ENCODE measurements around the gene C1QC. TPM values are rescaled to one million over a fixed set of nuclear protein-coding genes. Genes with fewer than 3 reads are reported as not detected.

The C1QC gene
- total and polyA plus RNA-seq, 2 experiments from 2014 or later, result not detected

DNA sequence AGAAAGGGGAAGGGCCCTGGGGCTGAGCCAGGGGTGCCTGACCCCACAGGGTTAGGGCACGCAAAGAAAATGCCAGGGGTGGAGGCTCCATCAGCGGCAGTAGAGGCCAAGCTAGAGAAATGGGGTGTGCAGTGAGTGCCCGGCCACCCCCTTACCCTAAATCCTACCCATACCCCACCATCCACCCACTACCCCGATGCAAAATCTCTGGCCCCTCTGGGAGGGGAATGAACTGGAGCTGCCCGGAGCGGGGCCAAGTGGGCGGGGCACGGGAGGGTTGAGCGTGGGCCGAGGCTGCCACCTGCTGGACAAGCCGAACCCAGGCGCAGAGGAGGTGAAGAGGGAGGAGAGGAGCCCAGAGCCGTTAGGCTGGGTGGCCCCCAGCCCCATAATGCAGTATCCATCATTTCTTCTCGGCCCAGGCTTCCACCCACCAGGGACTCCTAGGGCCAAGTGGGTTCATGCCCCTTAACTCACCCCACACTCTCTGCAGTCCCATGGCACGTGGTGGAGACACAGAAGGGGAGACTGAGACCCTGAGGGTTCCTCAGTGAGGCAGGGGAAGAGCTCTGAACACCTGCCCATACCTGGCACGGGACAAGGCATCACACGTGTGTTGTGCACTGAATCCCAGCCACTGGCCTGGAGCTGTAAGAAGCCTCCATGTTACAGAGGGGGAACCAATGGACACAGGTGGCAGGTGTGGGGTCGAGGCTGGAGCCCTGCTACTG is 1.4 kb upstream of the C1QC start:
- Histone ChIP-seq H3F3A (replicated peaks; ENCODE audit: low read depth) (no peaks in the 10 kb centered on the region), H3K4me2 (no peak overlapping the region), H3K27ac (ENCODE audit: low read depth) (no peak overlapping the region), H2AFZ (no peak overlapping the region), H3K79me2 (replicated peaks; ENCODE audit: insufficient read depth) (no peaks in the 10 kb centered on the region), H3K4me1 (ENCODE audit: insufficient read depth) (no peaks in the 10 kb centered on the region; the same call in 1 of the 2 replicates), H3K36me3 (ENCODE audit: insufficient read depth) (no peaks in the 10 kb centered on the region), H3K4me3 (no peak overlapping the region), H3K9me2 (ENCODE audit: insufficient read depth) (no peaks in the 10 kb centered on the region), H3K27me3 (ENCODE audit: insufficient read depth) (no peaks in the 10 kb centered on the region), H4K20me1 (replicated peaks; ENCODE audit: insufficient read depth) (no peaks in the 10 kb centered on the region)
- Mint-ChIP-seq H3K27ac (no peak overlapping the region), H3K4me1 (peaks cover 8% of the 10 kb centered on the region), H3K4me3 (no peak overlapping the region), H3K27me3 (ENCODE audit: insufficient read depth, low read depth, poor library complexity) (peaks cover 10% of the 10 kb centered on the region), H3K36me3 (ENCODE audit: low read depth) (no peaks in the 10 kb centered on the region), H3K9me3 (no peaks in the 10 kb centered on the region)
- TF ChIP-seq, protein P1, sequence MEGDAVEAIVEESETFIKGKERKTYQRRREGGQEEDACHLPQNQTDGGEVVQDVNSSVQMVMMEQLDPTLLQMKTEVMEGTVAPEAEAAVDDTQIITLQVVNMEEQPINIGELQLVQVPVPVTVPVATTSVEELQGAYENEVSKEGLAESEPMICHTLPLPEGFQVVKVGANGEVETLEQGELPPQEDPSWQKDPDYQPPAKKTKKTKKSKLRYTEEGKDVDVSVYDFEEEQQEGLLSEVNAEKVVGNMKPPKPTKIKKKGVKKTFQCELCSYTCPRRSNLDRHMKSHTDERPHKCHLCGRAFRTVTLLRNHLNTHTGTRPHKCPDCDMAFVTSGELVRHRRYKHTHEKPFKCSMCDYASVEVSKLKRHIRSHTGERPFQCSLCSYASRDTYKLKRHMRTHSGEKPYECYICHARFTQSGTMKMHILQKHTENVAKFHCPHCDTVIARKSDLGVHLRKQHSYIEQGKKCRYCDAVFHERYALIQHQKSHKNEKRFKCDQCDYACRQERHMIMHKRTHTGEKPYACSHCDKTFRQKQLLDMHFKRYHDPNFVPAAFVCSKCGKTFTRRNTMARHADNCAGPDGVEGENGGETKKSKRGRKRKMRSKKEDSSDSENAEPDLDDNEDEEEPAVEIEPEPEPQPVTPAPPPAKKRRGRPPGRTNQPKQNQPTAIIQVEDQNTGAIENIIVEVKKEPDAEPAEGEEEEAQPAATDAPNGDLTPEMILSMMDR (conservative IDR thresholded peaks at IDR 0.05; ENCODE audit: low read depth in 2 of 2), result peak; percentile 80 to 93
- no peak for TF ChIP-seq CREB1 (CRISPR knock-in tag; IDR thresholded peaks at IDR 0.05; ENCODE audit: low read depth)
- DNase-seq (ENCODE audit: low spot score) (peak; percentile 88), ATAC-seq (peak; percentile 91)

DNA sequence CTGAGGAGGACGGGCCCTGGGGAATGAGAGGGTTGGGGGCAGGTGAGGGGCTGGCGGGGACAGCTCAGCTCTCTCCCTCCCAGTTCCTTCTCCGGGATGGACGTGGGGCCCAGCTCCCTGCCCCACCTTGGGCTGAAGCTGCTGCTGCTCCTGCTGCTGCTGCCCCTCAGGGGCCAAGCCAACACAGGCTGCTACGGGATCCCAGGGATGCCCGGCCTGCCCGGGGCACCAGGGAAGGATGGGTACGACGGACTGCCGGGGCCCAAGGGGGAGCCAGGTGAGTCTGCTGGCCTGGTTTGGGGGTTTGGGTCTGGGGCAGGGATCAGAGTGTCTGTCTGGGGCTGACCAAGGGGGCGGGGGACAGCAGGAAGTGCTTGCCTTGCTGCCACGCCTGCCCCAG is 495 bp downstream of the C1QC start:
- no peaks in the 10 kb centered on the region for H3K9me3 Mint-ChIP-seq
- H3K79me2 ChIP-seq (replicated peaks; ENCODE audit: insufficient read depth), result no peaks in the 10 kb centered on the region
- H3K4me1 Mint-ChIP-seq, result peaks cover 8% of the 10 kb centered on the region
- H2AFZ ChIP-seq, result no peak overlapping the region
- TF ChIP-seq, protein P1 (conservative IDR thresholded peaks at IDR 0.05; ENCODE audit: low read depth in 2 of 2), result no peak
- TF ChIP-seq, protein P2, sequence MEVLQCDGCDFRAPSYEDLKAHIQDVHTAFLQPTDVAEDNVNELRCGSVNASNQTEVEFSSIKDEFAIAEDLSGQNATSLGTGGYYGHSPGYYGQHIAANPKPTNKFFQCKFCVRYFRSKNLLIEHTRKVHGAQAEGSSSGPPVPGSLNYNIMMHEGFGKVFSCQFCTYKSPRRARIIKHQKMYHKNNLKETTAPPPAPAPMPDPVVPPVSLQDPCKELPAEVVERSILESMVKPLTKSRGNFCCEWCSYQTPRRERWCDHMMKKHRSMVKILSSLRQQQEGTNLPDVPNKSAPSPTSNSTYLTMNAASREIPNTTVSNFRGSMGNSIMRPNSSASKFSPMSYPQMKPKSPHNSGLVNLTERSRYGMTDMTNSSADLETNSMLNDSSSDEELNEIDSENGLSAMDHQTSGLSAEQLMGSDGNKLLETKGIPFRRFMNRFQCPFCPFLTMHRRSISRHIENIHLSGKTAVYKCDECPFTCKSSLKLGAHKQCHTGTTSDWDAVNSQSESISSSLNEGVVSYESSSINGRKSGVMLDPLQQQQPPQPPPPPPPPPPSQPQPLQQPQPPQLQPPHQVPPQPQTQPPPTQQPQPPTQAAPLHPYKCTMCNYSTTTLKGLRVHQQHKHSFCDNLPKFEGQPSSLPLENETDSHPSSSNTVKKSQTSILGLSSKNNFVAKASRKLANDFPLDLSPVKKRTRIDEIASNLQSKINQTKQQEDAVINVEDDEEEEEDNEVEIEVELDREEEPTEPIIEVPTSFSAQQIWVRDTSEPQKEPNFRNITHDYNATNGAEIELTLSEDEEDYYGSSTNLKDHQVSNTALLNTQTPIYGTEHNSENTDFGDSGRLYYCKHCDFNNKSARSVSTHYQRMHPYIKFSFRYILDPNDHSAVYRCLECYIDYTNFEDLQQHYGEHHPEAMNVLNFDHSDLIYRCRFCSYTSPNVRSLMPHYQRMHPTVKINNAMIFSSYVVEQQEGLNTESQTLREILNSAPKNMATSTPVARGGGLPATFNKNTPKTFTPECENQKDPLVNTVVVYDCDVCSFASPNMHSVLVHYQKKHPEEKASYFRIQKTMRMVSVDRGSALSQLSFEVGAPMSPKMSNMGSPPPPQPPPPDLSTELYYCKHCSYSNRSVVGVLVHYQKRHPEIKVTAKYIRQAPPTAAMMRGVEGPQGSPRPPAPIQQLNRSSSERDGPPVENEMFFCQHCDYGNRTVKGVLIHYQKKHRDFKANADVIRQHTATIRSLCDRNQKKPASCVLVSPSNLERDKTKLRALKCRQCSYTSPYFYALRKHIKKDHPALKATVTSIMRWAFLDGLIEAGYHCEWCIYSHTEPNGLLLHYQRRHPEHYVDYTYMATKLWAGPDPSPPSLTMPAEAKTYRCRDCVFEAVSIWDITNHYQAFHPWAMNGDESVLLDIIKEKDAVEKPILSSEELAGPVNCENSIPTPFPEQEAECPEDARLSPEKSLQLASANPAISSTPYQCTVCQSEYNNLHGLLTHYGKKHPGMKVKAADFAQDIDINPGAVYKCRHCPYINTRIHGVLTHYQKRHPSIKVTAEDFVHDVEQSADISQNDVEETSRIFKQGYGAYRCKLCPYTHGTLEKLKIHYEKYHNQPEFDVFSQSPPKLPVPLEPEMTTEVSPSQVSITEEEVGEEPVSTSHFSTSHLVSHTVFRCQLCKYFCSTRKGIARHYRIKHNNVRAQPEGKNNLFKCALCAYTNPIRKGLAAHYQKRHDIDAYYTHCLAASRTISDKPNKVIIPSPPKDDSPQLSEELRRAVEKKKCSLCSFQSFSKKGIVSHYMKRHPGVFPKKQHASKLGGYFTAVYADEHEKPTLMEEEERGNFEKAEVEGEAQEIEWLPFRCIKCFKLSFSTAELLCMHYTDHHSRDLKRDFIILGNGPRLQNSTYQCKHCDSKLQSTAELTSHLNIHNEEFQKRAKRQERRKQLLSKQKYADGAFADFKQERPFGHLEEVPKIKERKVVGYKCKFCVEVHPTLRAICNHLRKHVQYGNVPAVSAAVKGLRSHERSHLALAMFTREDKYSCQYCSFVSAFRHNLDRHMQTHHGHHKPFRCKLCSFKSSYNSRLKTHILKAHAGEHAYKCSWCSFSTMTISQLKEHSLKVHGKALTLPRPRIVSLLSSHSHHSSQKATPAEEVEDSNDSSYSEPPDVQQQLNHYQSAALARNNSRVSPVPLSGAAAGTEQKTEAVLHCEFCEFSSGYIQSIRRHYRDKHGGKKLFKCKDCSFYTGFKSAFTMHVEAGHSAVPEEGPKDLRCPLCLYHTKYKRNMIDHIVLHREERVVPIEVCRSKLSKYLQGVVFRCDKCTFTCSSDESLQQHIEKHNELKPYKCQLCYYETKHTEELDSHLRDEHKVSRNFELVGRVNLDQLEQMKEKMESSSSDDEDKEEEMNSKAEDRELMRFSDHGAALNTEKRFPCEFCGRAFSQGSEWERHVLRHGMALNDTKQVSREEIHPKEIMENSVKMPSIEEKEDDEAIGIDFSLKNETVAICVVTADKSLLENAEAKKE (CRISPR knock-in tag; IDR thresholded peaks at IDR 0.05), result no peak
- no peak for TF ChIP-seq ZNF331 (CRISPR knock-in tag; IDR thresholded peaks at IDR 0.05; ENCODE audit: low read depth)
- TF ChIP-seq EZH2phosphoT487 (IDR thresholded peaks at IDR 0.05; ENCODE audit: unreplicated experiment), result no peak
- TF ChIP-seq STAT1 (IDR thresholded peaks at IDR 0.05; ENCODE audit: unreplicated experiment), result no peak
- no peak for TF ChIP-seq NANOG (IDR thresholded peaks at IDR 0.05; ENCODE audit: borderline replicate concordance)
- no peak for TF ChIP-seq EZH2 (IDR thresholded peaks at IDR 0.05; ENCODE audit: low read depth, unreplicated experiment)
- no peak for TF ChIP-seq ZNF114 (CRISPR knock-in tag; IDR thresholded peaks at IDR 0.05)
- no peak for TF ChIP-seq JUNB (IDR thresholded peaks at IDR 0.05; ENCODE audit: unreplicated experiment)
- H3K4me3 Mint-ChIP-seq, result no peak overlapping the region
- no peak overlapping the region for H3K4me3 ChIP-seq
- no peaks in the 10 kb centered on the region for H3K36me3 Mint-ChIP-seq (ENCODE audit: low read depth)
- H3K4me2 ChIP-seq, result no peak overlapping the region
- no peaks in the 10 kb centered on the region for H3F3A ChIP-seq (replicated peaks; ENCODE audit: low read depth)
- DNase-seq (ENCODE audit: low spot score) (no peak), ATAC-seq (no peak)
- no peaks in the 10 kb centered on the region; the same call in 1 of the 2 replicates for H3K4me1 ChIP-seq (ENCODE audit: insufficient read depth)
- H3K27me3 ChIP-seq (ENCODE audit: insufficient read depth), result no peaks in the 10 kb centered on the region
- no peaks in the 10 kb centered on the region for H3K9me2 ChIP-seq (ENCODE audit: insufficient read depth)
- no peaks in the 10 kb centered on the region for H4K20me1 ChIP-seq (replicated peaks; ENCODE audit: insufficient read depth)
- no peak overlapping the region for H3K27ac ChIP-seq (ENCODE audit: low read depth)
- no peaks in the 10 kb centered on the region for H3K36me3 ChIP-seq (ENCODE audit: insufficient read depth)
- no peak overlapping the region for H3K27ac Mint-ChIP-seq
- H3K27me3 Mint-ChIP-seq (ENCODE audit: insufficient read depth, low read depth, poor library complexity), result peaks cover 13% of the 10 kb centered on the region
